Osteocyte (in vitro differentiated cells): Measurements from ENCODE around the gene OR2L5. TPM values are rescaled to one million over a fixed set of nuclear protein-coding genes. Genes with fewer than 3 reads are reported as not detected.

Experiments used
- DNase-seq: peaks from one replicate; pipeline ENCODE4 v3.0.0; 2021; ENCODE audit warnings: mixed read lengths; ENCODE audit not compliant: unreplicated experiment; ENCODE audit errors: extremely low spot score
- H3K27ac Mint-ChIP-seq: one replicate; pipeline ENCODE4 v1.8.0; 2021; ENCODE audit warnings: mild to moderate bottlenecking, mixed read lengths; ENCODE audit not compliant: unreplicated experiment
- H3K27me3 Mint-ChIP-seq: one replicate; pipeline ENCODE4 v1.8.0; 2021; ENCODE audit warnings: mixed read lengths; ENCODE audit not compliant: unreplicated experiment
- H3K36me3 Mint-ChIP-seq: one replicate; pipeline ENCODE4 v1.8.0; 2021; ENCODE audit warnings: mixed read lengths; ENCODE audit not compliant: unreplicated experiment
- H3K4me1 Mint-ChIP-seq: one replicate; pipeline ENCODE4 v1.8.0; 2021; ENCODE audit warnings: mixed read lengths; ENCODE audit not compliant: unreplicated experiment
- H3K4me3 Mint-ChIP-seq: one replicate; pipeline ENCODE4 v1.8.0; 2021; ENCODE audit warnings: mild to moderate bottlenecking, moderate library complexity, mixed read lengths; ENCODE audit not compliant: unreplicated experiment
- H3K9me3 Mint-ChIP-seq: one replicate; pipeline ENCODE4 v1.8.0; 2021; ENCODE audit warnings: mixed read lengths; ENCODE audit not compliant: unreplicated experiment
- CTCF ChIP-seq: fragments of 200-600 bp; sonication (generic); IDR thresholded peaks from 2 replicates; pipeline ENCODE4 v1.5.0; 2021; ENCODE audit warnings: antibody characterized with exemption, mild to moderate bottlenecking, moderate library complexity
- total RNA-seq: library from RNA; stranded (reverse); gene quantifications from 2 replicates; pipeline ENCODE4 v1.2.1, GENCODE V29; 2021

OR2L5 gene
- total RNA-seq, 1 donor from 2014 or later: not detected

DNA sequence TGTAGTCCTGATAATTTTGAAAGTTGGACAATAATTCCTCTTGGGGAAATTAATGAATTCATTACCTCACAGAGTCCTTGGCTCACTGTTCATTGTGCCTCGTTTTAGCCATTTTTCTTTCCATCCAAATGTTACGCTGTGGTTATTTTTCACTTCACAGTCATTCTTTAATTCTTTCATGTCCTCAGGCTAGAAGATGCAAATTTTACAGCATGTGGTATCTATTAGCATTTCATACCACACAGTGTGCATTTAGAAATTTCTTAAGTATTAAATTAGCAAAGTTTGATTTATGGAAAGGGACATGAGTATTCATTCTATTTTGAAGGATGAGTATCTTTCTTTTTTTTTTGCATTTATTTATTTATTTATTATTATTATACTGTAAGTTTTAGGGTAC lies 51.6 kb downstream of the OR2L5 start:
- no peak overlapping the region for H3K4me3 Mint-ChIP-seq
- H3K27me3 Mint-ChIP-seq: no peaks in the 10 kb centered on the region

DNA sequence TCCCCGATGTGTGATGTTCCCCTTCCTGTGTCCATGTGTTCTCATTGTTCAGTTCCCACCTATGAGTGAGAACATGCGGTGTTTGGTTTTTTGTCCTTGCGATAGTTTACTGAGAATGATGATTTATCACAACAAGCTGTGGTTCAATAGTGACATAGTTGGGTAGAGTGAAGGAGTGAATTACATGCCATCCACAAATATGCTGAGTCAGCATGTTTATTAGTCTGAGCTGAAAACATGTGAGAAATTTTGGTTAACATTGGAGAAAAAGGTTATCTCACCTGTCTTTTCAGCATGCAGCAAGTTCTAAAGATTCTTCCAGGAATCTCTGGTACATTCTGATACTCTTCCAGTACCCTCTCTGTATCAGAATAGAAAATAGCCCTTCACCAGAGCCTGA lies 52.1 kb downstream of the OR2L5 start:
- H3K36me3 Mint-ChIP-seq: no peaks in the 10 kb centered on the region
- no peaks in the 10 kb centered on the region for H3K27me3 Mint-ChIP-seq
- no peaks in the 10 kb centered on the region for H3K4me1 Mint-ChIP-seq
- no peak overlapping the region for H3K27ac Mint-ChIP-seq
- DNase-seq: no peak
- H3K4me3 Mint-ChIP-seq: no peak overlapping the region
- TF ChIP-seq CTCF: no peak
- peaks cover 39% of the 10 kb centered on the region for H3K9me3 Mint-ChIP-seq

More for the DNA sequence above, 51.6 kb downstream of the OR2L5 start:
- Mint-ChIP-seq H3K4me1 (no peaks in the 10 kb centered on the region), H3K36me3 (no peaks in the 10 kb centered on the region), H3K27ac (no peak overlapping the region), H3K9me3 (peaks cover 42% of the 10 kb centered on the region)
- DNase-seq: no peak
- TF ChIP-seq CTCF: no peak

Other genes with a start within 250 kb of the OR2L5 start
- gene OR14A16, start 189.5 kb upstream of the OR2L5 start, total RNA-seq: not detected in 2 replicates
- gene OR11L1, start 171.8 kb upstream of the OR2L5 start, total RNA-seq: not detected in 2 replicates
- 1.2 and 1.5 TPM in 2 replicates for gene TRIM58, start 156.5 kb upstream of the OR2L5 start, total RNA-seq
- gene OR2W3, start 118.1 kb upstream of the OR2L5 start, total RNA-seq: 0.52 and 0.75 TPM in 2 replicates
- not detected in 2 replicates for gene OR2T8, start 93.4 kb upstream of the OR2L5 start, total RNA-seq
- gene OR2AJ1, start 88.8 kb upstream of the OR2L5 start, total RNA-seq: not detected in 2 replicates
- gene OR2L8, start 64.8 kb upstream of the OR2L5 start, total RNA-seq: not detected in 2 replicates
- not detected in 2 replicates for gene OR2AK2, start 48.4 kb upstream of the OR2L5 start, total RNA-seq
- gene OR2L2, start 16.4 kb downstream of the OR2L5 start, total RNA-seq: 0.08 and 0.13 TPM in 2 replicates
- not detected in 2 replicates for gene OR2L3, start 33.2 kb downstream of the OR2L5 start, total RNA-seq
- not detected in 2 replicates for gene OR2L13, start 81.5 kb downstream of the OR2L5 start, total RNA-seq
- gene OR2M5, start 131.5 kb downstream of the OR2L5 start, total RNA-seq: not detected in 2 replicates
- gene OR2M2, start 161.2 kb downstream of the OR2L5 start, total RNA-seq: not detected in 2 replicates
- gene OR2M3, start 183.6 kb downstream of the OR2L5 start, total RNA-seq: not detected in 2 replicates
- not detected in 2 replicates for gene OR2M4, start 217.8 kb downstream of the OR2L5 start, total RNA-seq